ENCODE results near the gene PHACTR4.
A peak's percentile ranks its signal among the peaks of the same experiment; 100 is the strongest.
"Not testable (repeated sequence)": the region's sequence is repeated elsewhere in the genome, so short reads cannot be mapped to it uniquely, and the experiment has no call there.

Gene PHACTR4

DNA sequence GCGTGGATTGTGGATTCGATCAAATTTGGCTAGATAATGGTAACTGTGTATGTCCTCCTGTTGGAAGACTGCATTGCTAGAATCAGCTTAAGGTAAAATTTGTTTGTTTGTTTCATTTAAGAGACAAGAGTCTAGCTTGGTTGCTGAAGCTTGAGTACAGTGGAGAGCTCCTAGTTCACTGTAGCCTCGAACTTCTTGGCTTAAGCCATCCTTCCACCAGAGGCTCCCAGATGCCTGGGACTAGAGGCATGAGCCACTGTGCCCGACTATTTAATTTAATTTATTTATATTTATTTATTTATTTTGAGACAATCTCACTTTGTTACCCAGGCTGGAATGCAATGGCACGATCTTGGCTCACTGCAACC lies 1.5 kb downstream of the PHACTR4 start:
- no peak for DNase-seq (ENCODE audit: low spot score)

DNA sequence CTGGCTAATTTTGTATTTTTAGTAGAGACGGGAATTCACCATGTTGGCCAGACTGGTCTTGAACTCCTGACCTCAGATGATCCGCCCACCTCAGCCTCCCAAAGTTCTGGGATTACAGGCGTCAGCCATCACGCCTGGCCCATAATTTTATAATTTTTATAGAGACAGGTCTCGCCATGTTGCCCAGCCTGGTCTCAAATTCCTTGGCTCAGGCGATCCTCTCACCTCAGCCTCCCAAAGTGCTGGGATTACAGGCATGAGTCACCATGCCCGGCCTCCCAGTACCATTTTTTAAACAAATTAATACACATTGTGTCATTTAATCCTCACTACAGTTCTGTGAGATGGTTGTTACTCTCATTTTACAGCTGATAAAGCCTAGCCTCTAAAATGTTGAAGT lies 3.9 kb downstream of the PHACTR4 start:
- not testable (repeated sequence) for DNase-seq (ENCODE audit: low spot score)

DNA sequence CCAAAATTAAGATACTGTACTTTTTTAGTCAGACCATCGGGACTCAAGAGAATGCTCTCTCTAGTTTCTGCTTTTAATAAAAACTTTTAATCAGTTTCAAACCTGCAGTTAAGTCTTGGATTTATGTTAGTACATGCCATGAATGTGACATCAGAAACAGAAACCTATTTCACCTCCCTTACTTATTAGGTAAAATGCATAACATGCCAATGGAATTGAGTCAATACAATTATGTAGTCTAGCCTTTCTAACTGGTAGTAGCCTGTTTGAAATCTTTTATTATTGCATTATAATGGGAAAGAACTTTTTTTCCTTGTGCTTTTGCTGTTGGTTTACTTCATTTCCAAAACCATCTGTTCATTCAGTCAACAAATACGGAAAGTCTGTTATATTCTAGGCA lies 4.8 kb downstream of the PHACTR4 start:
- DNase-seq (ENCODE audit: low spot score): peak; percentile 27

DNA sequence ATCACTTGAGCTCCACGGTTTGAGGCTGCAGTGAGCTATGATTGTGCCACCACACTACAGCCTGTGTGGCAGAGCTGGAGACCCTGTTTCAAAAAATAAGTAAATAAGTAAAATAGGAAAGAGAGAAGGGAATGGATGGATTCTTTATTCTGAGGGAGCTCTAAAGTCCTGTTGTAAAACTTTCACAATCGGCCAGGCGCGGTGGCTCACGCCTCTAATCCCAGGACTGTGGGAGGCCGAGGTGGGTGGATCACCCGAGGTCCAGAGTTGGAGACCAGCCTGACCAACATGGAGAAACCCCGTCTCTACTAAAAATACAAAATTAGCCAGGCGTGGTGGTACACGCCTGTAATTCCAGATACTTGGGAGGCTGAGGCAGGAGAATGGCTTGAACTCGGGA lies 6.1 kb downstream of the PHACTR4 start:
- DNase-seq (ENCODE audit: low spot score): not testable (repeated sequence)

DNA sequence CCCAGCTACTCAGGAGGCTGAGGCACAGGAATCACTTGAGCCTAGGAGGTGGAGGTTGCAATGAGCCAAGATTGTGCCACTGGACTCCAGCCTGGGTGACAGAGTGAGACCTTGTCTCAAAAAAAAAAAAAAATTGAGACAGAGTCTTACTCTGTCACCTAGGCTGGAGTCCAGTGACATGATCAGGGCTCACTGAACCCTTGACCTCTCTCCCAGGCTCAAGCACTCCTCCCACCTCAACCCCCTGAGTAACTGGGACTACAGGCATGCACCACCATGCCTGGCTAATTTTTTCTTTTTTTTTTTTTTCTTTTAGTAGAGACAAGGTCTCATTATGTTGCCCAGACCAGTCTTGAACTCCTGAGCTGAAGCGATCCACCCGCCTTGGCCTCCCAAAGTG lies 6.7 kb downstream of the PHACTR4 start:
- not testable (repeated sequence) for DNase-seq (ENCODE audit: low spot score)

- no peak for DNase-seq (ENCODE audit: low spot score)
These were observed 9.4 kb downstream of the PHACTR4 start for GRCh38 chr1:28378906-28379305.

DNA sequence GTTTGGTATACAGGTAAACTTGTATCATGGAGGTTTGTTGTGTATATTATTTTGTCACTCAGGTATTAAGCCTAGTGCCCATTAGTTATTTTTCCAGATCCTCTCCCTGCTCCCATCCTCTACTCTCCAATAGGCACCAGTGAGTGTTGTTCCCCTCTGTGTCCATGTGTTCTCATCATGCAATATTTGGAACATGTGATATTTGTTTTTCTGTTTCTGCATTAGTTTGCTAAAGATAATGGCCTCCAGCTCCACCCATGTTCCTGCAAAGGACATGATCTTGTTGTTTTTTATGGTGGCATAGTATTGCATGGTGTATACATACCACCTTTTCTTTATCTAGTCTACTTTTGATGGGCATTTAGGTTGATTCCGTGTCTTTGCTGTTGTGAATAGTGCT lies 10.9 kb downstream of the PHACTR4 start:
- no peak for DNase-seq (ENCODE audit: low spot score)

DNA sequence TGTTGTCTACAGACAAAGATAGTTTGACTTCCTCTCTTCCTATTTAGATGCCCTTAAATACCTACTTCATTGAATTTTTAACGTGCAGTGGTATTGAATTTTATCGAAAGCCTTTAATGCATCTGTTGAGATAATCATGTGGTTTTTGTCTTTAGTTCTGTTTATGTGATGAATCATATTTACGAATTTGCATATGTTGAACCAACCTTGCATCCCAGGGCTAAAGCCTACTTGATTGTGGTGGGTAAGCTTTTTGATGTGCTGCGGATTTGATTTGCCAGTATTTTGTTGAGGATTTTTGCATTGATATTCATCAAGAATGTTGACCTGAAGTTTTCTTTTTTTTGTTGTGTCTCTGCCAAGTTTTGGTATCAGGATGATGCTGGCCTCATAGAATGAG lies 14.2 kb downstream of the PHACTR4 start:
- not testable (repeated sequence) for DNase-seq (ENCODE audit: low spot score)

GRCh38 chr1:28392027-28392652 lies 22.6 kb downstream of the PHACTR4 start:
- peak; percentile 83 for DNase-seq (ENCODE audit: low spot score)

DNA sequence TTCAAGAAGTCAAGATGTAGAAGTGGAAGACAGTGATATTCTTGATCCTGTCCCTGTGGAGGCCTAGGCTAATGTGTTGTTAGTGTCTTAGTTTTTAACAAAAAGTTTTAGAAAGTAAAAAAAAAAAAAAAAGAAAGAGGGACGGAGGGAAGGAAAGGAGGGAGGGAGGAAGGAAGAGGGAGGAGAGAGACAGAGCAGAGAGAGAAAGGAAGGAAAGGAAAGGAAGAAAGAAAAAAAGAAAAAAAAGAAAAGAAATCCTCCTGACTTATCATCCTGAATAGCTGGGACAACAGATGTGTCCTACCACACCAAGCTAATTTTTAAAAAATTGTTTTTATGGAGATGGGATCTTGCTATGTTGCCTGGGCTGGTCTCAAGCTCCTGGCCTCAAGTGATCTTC lies 24.6 kb downstream of the PHACTR4 start:
- DNase-seq (ENCODE audit: low spot score): no peak

GRCh38 chr1:28395181-28395580 lies 25.6 kb downstream of the PHACTR4 start:
- no peak for DNase-seq (ENCODE audit: low spot score)

DNA sequence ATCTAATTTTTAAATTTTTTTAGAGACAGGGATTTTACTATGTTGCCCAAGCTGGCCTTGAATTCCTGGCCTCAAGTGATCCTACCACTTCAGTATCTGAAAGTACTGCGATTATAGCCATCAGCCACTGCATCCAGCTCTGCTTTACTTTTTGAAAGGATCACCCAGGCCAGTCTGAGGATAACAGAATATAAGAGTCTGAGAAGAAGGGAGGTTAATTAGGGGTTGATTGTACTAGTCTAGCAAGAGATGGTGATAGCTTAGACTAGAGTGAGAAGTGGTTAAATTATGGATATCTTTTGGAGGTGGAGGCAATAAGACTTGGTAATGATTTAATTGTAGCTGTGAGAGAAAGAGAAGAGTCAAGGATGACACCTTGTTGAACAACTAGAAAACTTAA lies 32.2 kb downstream of the PHACTR4 start:
- DNase-seq (ENCODE audit: low spot score): no peak

DNA sequence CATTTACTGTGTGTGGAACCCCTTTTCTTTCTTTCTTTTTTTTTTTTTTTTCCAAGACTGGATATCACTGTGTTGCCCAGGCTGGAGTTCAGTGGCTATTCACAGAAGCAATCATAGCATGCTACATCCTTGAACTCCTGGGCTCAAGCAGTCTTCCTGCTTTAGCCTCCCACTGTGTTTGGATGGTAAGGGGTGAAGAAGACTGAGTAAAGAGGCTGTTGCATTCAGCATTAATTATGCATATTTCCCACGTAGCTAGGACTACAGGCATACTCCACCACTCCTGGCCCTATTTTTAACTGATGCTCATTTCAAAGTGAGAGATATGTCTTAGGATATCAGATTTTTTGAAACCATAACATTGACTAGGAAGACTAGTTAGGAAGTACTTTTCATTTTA lies 39.5 kb downstream of the PHACTR4 start:
- no peak for DNase-seq (ENCODE audit: low spot score)

DNA sequence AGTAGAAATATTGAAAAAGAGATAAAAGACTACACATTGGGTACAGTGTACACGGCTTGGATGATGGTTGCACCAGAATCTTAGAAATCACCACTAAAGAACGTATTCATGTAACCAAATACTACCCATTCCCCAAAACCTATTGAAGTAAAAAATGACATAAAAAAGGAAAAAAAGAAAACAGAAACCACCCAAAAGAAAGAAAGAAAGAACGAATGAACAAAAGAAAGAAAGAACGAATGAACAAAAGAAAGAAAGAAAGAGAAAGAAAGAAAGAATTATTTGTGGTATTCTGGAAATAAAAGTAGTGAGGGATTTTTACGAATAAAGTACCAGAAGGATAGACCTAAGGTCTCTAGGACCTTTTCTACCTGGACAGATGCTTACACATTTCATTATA lies 42.1 kb downstream of the PHACTR4 start:
- DNase-seq (ENCODE audit: low spot score): no peak

GRCh38 chr1:28412731-28413130 lies 43.2 kb downstream of the PHACTR4 start:
- DNase-seq (ENCODE audit: low spot score): no peak

GRCh38 chr1:28416509-28417194 lies 47.1 kb downstream of the PHACTR4 start:
- no peak for DNase-seq (ENCODE audit: low spot score)

GRCh38 chr1:28417441-28417922 lies 47.9 kb downstream of the PHACTR4 start:
- peak; percentile 49 for DNase-seq (ENCODE audit: low spot score)

- DNase-seq (ENCODE audit: low spot score): no peak
These were observed 48.5 kb downstream of the PHACTR4 start for GRCh38 chr1:28417926-28418637.

DNA sequence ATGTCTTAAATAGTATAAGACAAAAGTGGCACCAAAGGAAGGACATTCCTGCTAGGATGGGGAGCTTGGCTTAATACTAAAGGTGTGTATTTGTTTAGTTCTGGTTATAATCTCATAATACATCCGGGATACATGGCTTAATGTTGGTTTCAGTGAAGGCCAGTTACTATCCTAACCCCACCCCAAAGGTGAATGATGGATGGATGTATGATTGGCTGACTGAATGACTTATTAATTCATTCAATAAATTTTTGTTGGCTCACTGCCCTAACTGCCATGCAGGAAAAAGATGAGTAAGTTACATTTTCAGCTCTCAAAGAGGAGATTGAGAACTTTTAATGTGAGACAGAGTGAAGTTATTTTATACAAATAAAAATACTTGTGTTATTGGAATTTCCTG lies 52.2 kb downstream of the PHACTR4 start:
- no peak for DNase-seq (ENCODE audit: low spot score)

DNA sequence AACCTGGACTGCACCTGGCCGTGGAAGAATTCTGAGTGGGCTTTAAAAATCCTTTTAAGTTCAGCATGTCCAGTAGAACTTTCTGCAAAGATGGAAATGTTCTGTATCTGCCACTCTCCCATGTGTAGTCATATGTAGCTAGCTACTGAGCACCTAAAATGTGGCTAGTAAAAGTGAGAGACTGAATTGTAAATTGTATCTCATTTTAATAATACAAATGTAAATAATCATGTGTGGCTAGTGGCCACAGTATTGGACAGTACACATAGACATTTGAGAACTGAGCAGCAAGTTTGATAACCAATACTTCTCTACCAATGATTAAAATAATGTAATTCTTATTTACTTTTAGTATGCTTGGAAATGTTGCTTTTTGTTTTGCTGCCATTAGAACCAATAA lies 57.3 kb downstream of the PHACTR4 start:
- DNase-seq (ENCODE audit: low spot score): no peak

DNA sequence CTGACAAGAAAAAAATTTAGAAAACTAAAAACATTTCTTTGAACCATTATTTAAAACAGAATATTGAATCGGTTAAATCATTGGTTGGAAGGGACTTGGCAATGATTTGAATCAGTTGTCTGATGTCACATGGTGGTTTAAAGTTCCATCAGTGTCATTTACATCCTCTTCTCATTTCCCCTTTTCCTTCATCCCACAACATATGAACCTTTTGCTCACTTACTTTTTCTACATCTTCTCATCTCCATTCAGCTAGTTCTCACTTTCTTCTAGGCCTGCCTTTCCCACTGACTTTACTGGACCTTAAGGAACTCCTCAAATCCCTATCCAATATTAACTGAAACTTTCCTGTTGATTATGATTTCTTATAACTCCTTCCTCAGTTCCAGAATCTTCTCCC lies 58.5 kb downstream of the PHACTR4 start:
- no peak for DNase-seq (ENCODE audit: low spot score)

DNA sequence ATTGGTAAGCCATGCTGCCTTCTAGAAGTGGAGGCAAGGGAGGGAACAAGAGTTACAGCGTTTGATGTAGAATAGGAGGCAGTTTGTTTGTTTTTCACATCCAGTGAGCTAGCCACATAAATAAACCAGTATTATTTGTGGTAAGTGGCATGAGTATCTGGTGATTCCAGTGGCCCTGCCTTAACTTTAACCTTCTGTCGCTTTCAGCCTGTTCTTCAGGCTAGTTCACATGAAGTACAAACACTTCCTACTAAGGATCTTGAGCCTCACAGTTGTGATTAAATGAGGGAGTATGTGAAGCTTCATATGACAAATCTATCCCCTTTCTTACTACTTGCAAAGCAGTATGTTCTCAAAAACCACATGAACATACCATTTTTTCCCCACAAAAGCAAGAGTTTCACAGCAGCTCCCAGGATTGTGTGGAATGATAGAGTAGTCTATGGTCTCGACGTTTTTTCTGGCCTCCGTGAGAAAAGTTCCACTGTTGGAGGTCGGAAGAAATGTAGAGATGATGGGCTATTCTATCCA lies 59.5 kb downstream of the PHACTR4 start:
- DNase-seq (ENCODE audit: low spot score): no peak

DNA sequence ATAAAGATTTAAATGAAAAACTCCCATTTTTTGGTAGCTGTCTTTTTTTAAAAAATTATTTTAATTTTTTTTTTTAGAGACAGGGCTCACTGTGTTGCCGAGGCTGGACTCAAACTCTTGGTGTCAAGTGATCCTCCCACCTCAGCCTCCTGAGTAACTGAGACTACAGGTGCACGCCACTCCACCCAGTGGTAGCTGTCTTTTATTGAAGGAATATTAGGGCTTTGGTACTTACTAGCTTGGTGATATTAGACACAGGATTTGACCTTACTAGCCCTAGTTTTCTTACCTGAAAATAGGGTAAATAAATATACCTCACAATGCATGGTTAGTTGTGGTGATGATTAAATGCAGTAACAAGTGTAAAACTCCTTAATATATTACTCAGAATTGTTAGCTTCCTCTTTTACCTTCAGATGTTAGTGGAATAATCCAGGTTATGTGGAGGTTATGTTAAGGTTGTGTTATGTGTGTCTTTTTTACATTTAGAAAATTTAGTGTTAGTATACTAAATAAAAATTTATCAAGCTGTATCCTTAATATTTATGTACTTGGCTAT lies 66.8 kb downstream of the PHACTR4 start:
- no peak for DNase-seq (ENCODE audit: low spot score)

Data from AG20443 (cell line).